ENCODE measurements around the gene IL17C. TPM values are rescaled to one million over a fixed set of nuclear protein-coding genes. Genes with fewer than 3 reads are reported as not detected.

Gene IL17C
- total and polyA plus RNA-seq, 9 of the 15 experiments (the other 6 are each of a cell fraction or from before 2014, with no cell fraction given) = not detected

- TF ChIP-seq ATF2 (CRISPR knock-in tag; IDR thresholded peaks at IDR 0.05) (no peak), HDAC8 (tag; IDR thresholded peaks at IDR 0.05) (no peak), EP400 (IDR thresholded peaks at IDR 0.05) (peak; percentile 82; the same call in 1 of the 2 replicates), ZFX (CRISPR knock-in tag; IDR thresholded peaks at IDR 0.05) (peak; percentile 78), UBTF (IDR thresholded peaks at IDR 0.05; ENCODE audit: borderline replicate concordance in 1 of 2, low read depth in 2 of 2, low read length in 2 of 2) (peak; percentile 25 to 66; a peak in 3 of 4 replicates), SMARCA4 (IDR thresholded peaks at IDR 0.05) (no peak), BRD4 (IDR thresholded peaks at IDR 0.05) (peak; percentile 78; the same call in 1 of the 2 replicates), HNRNPLL (IDR thresholded peaks at IDR 0.05; ENCODE audit: low read depth, low read length, poor library complexity, severe bottlenecking) (peak; percentile 75), ZNF609 (CRISPR knock-in tag; IDR thresholded peaks at IDR 0.05; ENCODE audit: borderline replicate concordance) (peak; percentile 87; the same call in 1 of the 2 replicates), FOXA3 (CRISPR knock-in tag; conservative IDR thresholded peaks at IDR 0.05 in 1 of 2, IDR thresholded peaks at IDR 0.05 in 1 of 2) (no peak), RERE (CRISPR knock-in tag; IDR thresholded peaks at IDR 0.05; ENCODE audit: borderline replicate concordance) (no peak)
These were observed 24.7 kb downstream of the IL17C start, which contains the start of gene MVD (continued) for GRCh38 chr16:88662843-88663606.

Data from K562 (cell line).